Cardiac fibroblast (primary cell): ENCODE results near the gene TRAF3IP1.

ENCODE experiments used
- DNase-seq, 2 donors: peaks; one replicate each; pipeline versions ENCODE4 v3.0.0 to v3.0.0-alpha.2; 2010; ENCODE audit warnings: low read depth in 2 of 2
- H3K4me3 ChIP-seq, 2 donors: replicated peaks in 1 of 2; 1 replicate in 1 of 2; 2 replicates in 1 of 2; pipeline ENCODE4 v1.5.1; 2011; ENCODE audit warnings: low read depth in 2 of 2, low read length in 2 of 2, mild to moderate bottlenecking in 2 of 2, moderate library complexity in 1 of 2
- TF ChIP-seq, protein P1 (sequence below): IDR thresholded peaks from one replicate; pipeline ENCODE4 v1.5.1; 2011; ENCODE audit warnings: low read depth, mild to moderate bottlenecking, low read length, inconsistent platforms

TRAF3IP1 gene

DNA sequence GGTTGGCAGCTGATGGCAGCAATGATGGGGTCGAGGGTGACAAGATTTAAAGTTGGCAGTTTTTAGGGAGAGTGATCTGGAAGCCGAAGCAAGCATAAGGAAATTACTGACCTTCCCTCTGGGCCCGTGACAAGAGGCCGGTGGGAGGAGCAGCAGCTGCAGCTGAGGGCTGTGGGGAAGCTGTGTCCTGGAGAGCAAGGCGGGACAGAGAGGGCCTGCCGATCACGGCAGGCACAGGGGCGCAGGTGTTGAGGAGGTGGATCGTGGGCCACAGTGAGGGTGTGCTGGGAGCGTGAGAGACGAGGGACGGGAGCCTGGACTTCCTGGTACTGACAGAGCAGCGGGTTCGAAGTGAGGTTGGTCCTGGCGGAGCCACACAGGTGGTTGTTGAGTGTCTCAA lies 31.0 kb downstream of the TRAF3IP1 start:
- TF ChIP-seq, protein P1, sequence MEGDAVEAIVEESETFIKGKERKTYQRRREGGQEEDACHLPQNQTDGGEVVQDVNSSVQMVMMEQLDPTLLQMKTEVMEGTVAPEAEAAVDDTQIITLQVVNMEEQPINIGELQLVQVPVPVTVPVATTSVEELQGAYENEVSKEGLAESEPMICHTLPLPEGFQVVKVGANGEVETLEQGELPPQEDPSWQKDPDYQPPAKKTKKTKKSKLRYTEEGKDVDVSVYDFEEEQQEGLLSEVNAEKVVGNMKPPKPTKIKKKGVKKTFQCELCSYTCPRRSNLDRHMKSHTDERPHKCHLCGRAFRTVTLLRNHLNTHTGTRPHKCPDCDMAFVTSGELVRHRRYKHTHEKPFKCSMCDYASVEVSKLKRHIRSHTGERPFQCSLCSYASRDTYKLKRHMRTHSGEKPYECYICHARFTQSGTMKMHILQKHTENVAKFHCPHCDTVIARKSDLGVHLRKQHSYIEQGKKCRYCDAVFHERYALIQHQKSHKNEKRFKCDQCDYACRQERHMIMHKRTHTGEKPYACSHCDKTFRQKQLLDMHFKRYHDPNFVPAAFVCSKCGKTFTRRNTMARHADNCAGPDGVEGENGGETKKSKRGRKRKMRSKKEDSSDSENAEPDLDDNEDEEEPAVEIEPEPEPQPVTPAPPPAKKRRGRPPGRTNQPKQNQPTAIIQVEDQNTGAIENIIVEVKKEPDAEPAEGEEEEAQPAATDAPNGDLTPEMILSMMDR: no peak
- no peak for DNase-seq
- no peak overlapping the region for H3K4me3 ChIP-seq

DNA sequence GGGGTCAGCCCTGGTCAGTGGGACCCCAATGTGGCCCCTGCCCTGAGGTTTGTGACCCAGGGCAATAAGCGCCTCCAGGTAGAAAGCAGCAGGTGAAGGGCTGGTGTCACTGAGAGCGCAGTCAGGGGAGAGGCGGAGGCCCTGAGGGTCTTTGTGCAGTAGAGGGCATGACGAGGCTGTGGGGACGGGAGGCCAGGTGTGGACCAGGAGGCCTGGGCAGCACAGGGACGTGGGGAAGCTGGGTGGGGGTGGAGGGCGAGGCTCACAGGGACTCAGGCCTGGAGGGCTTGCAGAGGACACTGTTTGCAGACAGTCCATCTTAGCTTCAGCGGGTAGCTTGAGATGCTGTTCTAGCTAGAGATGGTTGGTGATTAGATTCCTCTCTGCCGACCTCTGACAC lies 32.0 kb downstream of the TRAF3IP1 start:
- TF ChIP-seq, protein P1: no peak
- no peak overlapping the region for H3K4me3 ChIP-seq
- DNase-seq: no peak

DNA sequence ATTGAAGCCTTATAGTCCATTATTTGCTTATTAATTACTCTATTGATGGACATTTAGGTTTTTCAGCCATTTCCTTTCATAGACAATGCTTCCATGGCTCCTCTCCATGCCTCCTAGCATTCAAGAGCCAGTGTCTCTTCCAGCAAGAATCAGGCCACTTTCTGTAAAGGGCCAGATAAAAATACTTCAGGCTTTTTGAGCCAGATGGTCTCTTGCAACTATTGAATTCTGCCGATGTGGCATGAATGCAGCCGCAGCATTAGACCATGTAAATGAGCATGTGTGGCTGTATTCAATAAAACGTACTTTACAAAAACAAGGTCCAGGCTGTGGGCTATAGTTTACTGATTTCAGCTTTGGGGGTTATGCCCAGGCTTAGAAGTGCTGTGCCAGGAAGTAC lies 38.5 kb downstream of the TRAF3IP1 start:
- no peak overlapping the region for H3K4me3 ChIP-seq
- DNase-seq: no peak
- TF ChIP-seq, protein P1: no peak

DNA sequence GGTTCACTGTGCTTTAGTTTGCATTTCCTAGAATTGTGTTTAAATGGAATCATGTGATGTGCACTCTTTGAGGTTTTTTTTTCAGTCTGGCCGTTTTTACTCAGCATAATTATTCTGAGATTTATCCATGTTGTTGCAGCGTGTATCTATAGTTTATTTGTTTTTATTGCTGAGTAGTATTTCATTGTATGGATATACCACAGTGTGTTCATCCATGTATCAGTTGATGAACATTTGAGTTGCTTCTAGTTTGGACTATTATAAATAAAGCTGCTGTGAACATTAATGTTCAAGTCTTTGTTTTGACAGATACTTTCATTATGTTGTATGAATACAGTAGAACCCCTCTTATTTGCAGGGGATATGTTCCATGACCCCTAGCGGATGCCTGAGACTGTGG lies 39.1 kb downstream of the TRAF3IP1 start:
- TF ChIP-seq, protein P1: no peak
- no peak for DNase-seq
- H3K4me3 ChIP-seq: no peak overlapping the region

DNA sequence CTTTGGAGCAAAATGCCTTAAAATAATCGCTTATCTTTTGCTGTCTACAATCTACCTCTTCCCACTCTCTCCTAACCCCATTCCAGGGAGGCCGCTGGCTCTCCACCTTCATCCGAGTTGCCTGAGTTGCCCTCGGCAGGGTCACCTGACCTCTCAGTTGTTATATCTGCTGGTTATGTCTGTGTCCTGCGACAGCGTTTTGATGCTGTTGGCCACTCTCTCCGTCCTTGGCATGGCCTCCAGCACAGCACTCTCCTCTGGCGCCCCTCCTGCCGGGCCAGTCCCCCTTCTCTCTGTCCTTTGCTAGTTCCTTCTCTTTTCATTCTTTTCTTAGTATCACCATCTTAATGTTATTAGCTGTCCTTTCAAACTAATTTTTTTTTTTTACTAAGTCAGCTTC lies 41.6 kb downstream of the TRAF3IP1 start:
- H3K4me3 ChIP-seq: no peak overlapping the region
- TF ChIP-seq, protein P1: no peak
- DNase-seq: no peak

DNA sequence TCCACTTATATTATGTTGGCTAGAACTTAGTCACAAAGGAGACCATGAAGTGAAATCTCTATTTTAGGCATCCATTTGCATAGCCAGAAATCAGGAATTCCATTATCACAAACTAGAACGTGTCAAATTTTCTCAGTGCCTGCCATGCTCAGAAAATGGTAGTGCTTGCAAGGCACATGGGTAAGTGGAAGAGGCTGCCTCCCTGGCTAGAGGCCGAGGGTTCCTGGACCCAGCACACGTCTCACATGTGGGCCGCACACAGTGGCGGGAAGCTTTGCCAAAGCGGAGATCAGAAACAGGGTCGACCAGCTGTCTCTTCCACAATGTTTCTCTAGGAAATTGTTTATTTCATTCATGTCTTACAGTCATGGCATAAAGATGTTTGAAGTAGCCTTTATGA lies 42.3 kb downstream of the TRAF3IP1 start:
- H3K4me3 ChIP-seq: no peak overlapping the region
- DNase-seq: no peak
- TF ChIP-seq, protein P1: no peak

DNA sequence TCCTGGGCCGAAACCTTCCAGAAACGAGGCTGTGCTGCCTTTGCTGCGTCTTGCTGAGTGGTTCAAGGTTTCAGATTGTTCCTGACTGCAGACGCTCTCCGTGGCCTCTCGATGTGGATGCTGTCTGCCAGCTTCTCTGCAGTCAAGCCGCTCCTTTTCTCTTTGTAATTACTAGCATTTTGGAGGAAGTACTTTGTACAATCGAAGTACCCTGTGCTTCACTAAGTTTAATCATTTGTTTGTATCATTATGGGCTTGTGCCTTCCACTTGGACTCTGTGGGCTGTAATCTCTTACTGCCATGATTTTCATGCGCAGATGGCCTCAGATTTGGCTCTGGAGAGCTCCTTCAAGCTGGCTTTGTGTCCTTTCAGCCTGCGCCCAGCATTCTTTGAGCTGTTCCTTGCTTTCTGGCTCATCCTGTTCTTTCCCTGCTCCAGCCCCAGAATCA lies 49.3 kb downstream of the TRAF3IP1 start:
- DNase-seq: no peak
- H3K4me3 ChIP-seq: no peak overlapping the region
- TF ChIP-seq, protein P1: no peak
